Adrenal gland (tissue), 5 donors: Measurements from ENCODE around the gene SMAD7.

Source experiments
- POLR2A ChIP-seq, 2 donors: fragments of 450-650 bp; IDR thresholded peaks; one replicate each; pipeline ENCODE4 v1.6.1; 2017; ENCODE audit warnings: antibody characterized with exemption in 2 of 2, mild to moderate bottlenecking in 2 of 2, moderate library complexity in 1 of 2
- TF ChIP-seq, protein P1 (sequence below), 6 experiments: fragments of 450-650 bp in 4 of 6; fragments of 200-600 bp in 2 of 6; sonication (generic) in 1 of 6; IDR thresholded peaks; 1 replicate in 5 of 6; 2 replicates in 1 of 6; pipeline versions ENCODE4 v1.5.1 to v1.8.0; 2016 to 2021; ENCODE audit warnings: antibody characterized with exemption in 6 of 6, mild to moderate bottlenecking in 2 of 6, moderate library complexity in 1 of 6
- donor health status: DM: no; HTN: no; CAD: no.

DNA sequence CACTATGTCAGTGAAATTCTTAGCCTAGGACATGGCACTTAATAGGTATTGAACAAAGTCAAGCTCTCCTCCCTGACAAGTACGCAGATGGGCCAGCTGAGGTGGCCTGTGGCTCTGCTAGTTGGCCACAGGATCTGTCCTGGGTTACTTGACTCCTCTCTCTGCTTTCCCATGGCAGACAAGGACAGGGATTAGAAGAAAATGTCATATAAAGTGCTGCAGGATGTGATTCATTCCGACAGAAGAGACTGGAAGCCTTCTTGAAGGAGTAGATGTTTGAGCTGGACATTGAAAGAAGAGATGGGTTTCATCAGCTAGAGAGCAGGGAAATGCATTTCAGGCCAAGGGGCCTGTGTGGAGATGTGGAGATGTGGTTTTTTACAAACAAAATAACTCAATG lies 46.7 kb downstream of the SMAD7 start:
- TF ChIP-seq, protein P1, sequence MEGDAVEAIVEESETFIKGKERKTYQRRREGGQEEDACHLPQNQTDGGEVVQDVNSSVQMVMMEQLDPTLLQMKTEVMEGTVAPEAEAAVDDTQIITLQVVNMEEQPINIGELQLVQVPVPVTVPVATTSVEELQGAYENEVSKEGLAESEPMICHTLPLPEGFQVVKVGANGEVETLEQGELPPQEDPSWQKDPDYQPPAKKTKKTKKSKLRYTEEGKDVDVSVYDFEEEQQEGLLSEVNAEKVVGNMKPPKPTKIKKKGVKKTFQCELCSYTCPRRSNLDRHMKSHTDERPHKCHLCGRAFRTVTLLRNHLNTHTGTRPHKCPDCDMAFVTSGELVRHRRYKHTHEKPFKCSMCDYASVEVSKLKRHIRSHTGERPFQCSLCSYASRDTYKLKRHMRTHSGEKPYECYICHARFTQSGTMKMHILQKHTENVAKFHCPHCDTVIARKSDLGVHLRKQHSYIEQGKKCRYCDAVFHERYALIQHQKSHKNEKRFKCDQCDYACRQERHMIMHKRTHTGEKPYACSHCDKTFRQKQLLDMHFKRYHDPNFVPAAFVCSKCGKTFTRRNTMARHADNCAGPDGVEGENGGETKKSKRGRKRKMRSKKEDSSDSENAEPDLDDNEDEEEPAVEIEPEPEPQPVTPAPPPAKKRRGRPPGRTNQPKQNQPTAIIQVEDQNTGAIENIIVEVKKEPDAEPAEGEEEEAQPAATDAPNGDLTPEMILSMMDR (IDR thresholded peaks at IDR 0.05), result no peak
- no peak for TF ChIP-seq POLR2A (IDR thresholded peaks at IDR 0.05)
